Suppressor macrophage treated with lipopolysaccharide for 4 hours (primary cell): ENCODE results near the gene PPP2R3A.
"Not testable (repeated sequence)": the region's sequence is repeated elsewhere in the genome, so short reads cannot be mapped to it uniquely, and the experiment has no call there.

Experiments
- DNase-seq: peaks from one replicate; pipeline ENCODE4 v3.0.0-alpha.2; 2020

The PPP2R3A gene

GRCh38 chr3:135965506-135966270, at the start of gene PPP2R3A:
Gene PPP2R3A, plus strand, starts transcription at chr3:135965728. Its CDS starts 35,771 bp downstream, at chr3:136001499.
- peak; percentile 81 for DNase-seq

- DNase-seq = no peak
Observed at GRCh38 chr3:135916310-135916709, 49.2 kb upstream of the PPP2R3A start.

GRCh38 chr3:135917076-135917475, 48.5 kb upstream of the PPP2R3A start:
- DNase-seq = no peak

- DNase-seq = no peak
Observed at GRCh38 chr3:135917927-135918597, 47.5 kb upstream of the PPP2R3A start.

- DNase-seq = peak; percentile 19
Observed at GRCh38 chr3:135918600-135918999, 46.9 kb upstream of the PPP2R3A start.

- no peak for DNase-seq
Observed at GRCh38 chr3:135920275-135920674, 45.3 kb upstream of the PPP2R3A start.

- no peak for DNase-seq
Observed at GRCh38 chr3:135922903-135923250, 42.7 kb upstream of the PPP2R3A start.

- no peak for DNase-seq
Observed at GRCh38 chr3:135924506-135924905, 41.0 kb upstream of the PPP2R3A start.

- no peak for DNase-seq
Observed at GRCh38 chr3:135926664-135927063, 38.9 kb upstream of the PPP2R3A start.

GRCh38 chr3:135927155-135927554, 38.4 kb upstream of the PPP2R3A start:
- DNase-seq = no peak

GRCh38 chr3:135929670-135930069, 35.9 kb upstream of the PPP2R3A start:
- DNase-seq = no peak

- DNase-seq = no peak
Observed at GRCh38 chr3:135930255-135930654, 35.3 kb upstream of the PPP2R3A start.

GRCh38 chr3:135935171-135935570, 30.4 kb upstream of the PPP2R3A start:
- DNase-seq = not testable (repeated sequence)

GRCh38 chr3:135937766-135938165, 27.8 kb upstream of the PPP2R3A start:
- DNase-seq = peak; percentile 42

GRCh38 chr3:135944831-135945230, 20.7 kb upstream of the PPP2R3A start:
- no peak for DNase-seq

- DNase-seq = no peak
Observed at GRCh38 chr3:135950941-135951340, 14.6 kb upstream of the PPP2R3A start.

- DNase-seq = no peak
Observed at GRCh38 chr3:135964160-135964955, 1.2 kb upstream of the PPP2R3A start.

GRCh38 chr3:135965129-135965505, 411 bp upstream of the PPP2R3A start:
- no peak for DNase-seq

- DNase-seq = no peak
Observed at GRCh38 chr3:135966271-135966961, 888 bp downstream of the PPP2R3A start.

- no peak for DNase-seq
Observed at GRCh38 chr3:135966962-135967274, 1.4 kb downstream of the PPP2R3A start.

- DNase-seq = no peak
Observed at GRCh38 chr3:135967867-135968266, 2.3 kb downstream of the PPP2R3A start.

- DNase-seq = peak; percentile 83
Observed at GRCh38 chr3:135970506-135971116, 5.1 kb downstream of the PPP2R3A start.

- peak; percentile 67 for DNase-seq
Observed at GRCh38 chr3:135973841-135974240, 8.3 kb downstream of the PPP2R3A start.
